BLaER1 treated with 17β-estradiol and CSF1 and Interleukin-3, amounts not matched to agents 10 nM and 100 nM (cell line): ENCODE measurements around the gene U2AF1L4.
"Not testable (repeated sequence)": the region's sequence is repeated elsewhere in the genome, so short reads cannot be mapped to it uniquely, and the experiment has no call there.

Experiments used
- H3K27ac ChIP-seq, 11 experiments: shearing (Covaris generic); formaldehyde crosslinking; 2 replicates each; pipeline ENCODE4 v1.8.1; 2022
- H3K27me3 ChIP-seq, 11 experiments: shearing (Covaris generic); formaldehyde crosslinking; 2 replicates each; pipeline ENCODE4 v1.8.1; 2022
- H3K36me3 ChIP-seq, 11 experiments: shearing (Covaris generic); formaldehyde crosslinking; 2 replicates each; pipeline ENCODE4 v1.8.1; 2022
- H3K4me1 ChIP-seq, 10 experiments: shearing (Covaris generic); formaldehyde crosslinking; 2 replicates each; pipeline ENCODE4 v1.8.1; 2022
- H3K4me2 ChIP-seq, 11 experiments: shearing (Covaris generic); formaldehyde crosslinking; 2 replicates each; pipeline ENCODE4 v1.8.1; 2022
- H3K4me3 ChIP-seq, 10 experiments: shearing (Covaris generic); formaldehyde crosslinking; 2 replicates each; pipeline ENCODE4 v1.8.1; 2022
- H3K9ac ChIP-seq, 11 experiments: shearing (Covaris generic); formaldehyde crosslinking; 2 replicates each; pipeline ENCODE4 v1.8.1; 2022
- H3K9me3 ChIP-seq, 11 experiments: shearing (Covaris generic); formaldehyde crosslinking; replicated peaks in 1 of 11; 2 replicates each; pipeline ENCODE4 v1.8.1; 2022
- H4K20me1 ChIP-seq, 11 experiments: shearing (Covaris generic); formaldehyde crosslinking; 2 replicates each; pipeline ENCODE4 v1.8.1; 2022
- Cebpa-rat ChIP-seq, 11 experiments: shearing (Covaris generic); IDR thresholded peaks; 2 replicates each; pipeline ENCODE4 v1.8.1; 2022

U2AF1L4 gene

DNA sequence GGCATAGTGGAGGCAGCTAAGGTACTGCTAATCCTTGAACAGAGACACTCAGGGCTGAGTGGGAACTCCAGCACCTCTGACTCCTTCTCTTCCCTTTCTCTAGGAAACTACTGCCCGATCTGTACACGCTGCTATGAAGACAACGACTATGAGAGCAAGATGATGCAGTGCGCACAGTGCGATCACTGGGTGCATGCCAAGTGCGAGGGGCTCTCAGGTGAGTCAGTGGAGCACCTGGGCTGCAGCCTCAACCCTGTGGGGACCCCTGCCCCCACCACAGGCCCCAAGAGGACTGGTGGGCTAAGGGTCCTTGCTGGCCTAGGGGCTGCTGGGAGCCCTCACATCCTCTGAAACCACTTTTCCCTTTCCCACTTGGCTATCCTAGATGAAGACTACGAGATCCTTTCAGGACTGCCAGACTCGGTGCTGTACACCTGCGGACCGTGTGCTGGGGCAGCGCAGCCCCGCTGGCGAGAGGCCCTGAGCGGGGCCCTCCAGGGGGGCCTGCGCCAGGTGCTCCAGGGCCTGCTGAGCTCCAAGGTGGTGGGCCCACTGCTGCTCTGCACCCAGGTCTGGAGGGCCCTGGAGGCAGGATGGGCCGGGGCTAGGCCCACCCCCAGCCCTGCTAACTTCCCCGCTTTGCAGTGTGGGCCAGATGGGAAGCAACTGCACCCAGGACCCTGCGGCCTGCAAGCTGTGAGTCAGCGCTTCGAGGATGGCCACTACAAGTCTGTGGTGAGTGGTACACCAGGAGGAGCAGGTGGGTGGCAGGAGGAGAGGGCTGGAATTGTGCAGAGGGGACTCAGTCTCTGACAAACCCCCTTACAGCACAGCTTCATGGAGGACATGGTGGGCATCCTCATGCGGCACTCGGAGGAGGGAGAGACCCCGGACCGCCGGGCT, 17.9 kb downstream of the U2AF1L4 start:
- Histone ChIP-seq H3K27ac (no peak overlapping the region), H3K9me3 (no peaks in the 10 kb centered on the region), H3K9ac (0 out of 22 replicates have a peak overlapping the region, but pooled peaks of 1 of the 11 experiments have one; percentile 11), H3K36me3 (peaks cover 100% of the 10 kb centered on the region in 11 experiments), H3K4me3 (no peak overlapping the region), H4K20me1 (peaks cover 37 to 100% (median 95%) of the 10 kb centered on the region in 11 experiments; a peak in 21 of 22 replicates), H3K27me3 (no peaks in the 10 kb centered on the region), H3K4me2 (no peak overlapping the region), H3K4me1 (no peaks in the 10 kb centered on the region)
- TF ChIP-seq Cebpa-rat (IDR thresholded peaks at IDR 0.05): no peak

DNA sequence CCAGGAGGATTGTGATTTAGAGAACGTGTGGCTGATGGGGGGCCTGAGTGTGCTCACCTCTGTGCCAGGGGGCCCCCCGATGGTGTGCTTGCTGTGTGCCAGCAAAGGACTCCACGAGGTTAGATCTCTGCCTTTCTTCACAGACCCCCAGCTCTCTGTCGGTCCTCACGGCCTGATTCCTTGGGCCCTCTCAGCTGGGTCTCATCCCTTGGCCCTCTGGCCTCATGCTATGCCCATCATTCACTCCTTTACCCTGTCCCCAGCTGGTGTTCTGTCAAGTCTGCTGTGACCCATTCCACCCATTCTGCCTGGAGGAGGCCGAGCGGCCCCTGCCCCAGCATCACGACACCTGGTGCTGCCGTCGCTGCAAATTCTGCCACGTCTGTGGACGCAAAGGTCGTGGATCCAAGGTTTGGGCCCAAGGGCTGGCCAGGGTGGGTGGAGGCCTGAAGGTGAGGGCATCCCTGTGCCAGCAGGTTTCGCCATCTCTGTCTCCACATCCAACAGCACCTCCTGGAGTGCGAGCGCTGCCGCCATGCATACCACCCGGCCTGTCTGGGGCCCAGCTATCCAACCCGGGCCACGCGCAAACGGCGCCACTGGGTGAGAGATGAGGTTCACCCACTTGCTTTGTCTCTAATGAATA, 19.9 kb downstream of the U2AF1L4 start:
- Histone ChIP-seq H3K36me3 (peaks cover 90 to 98% (median 97%) of the 10 kb centered on the region in 11 experiments), H3K9ac (0 out of 22 replicates have a peak overlapping the region, but pooled peaks of 2 of the 11 experiments have one; percentile 4 to 15), H3K27ac (no peak overlapping the region), H3K27me3 (no peaks in the 10 kb centered on the region), H4K20me1 (peaks cover 36 to 98% (median 92%) of the 10 kb centered on the region in 11 experiments; a peak in 21 of 22 replicates), H3K9me3 (no peaks in the 10 kb centered on the region), H3K4me3 (no peak overlapping the region), H3K4me1 (no peaks in the 10 kb centered on the region; a peak in 2 of 20 replicates), H3K4me2 (no peak overlapping the region)
- no peak for TF ChIP-seq Cebpa-rat (IDR thresholded peaks at IDR 0.05)

DNA sequence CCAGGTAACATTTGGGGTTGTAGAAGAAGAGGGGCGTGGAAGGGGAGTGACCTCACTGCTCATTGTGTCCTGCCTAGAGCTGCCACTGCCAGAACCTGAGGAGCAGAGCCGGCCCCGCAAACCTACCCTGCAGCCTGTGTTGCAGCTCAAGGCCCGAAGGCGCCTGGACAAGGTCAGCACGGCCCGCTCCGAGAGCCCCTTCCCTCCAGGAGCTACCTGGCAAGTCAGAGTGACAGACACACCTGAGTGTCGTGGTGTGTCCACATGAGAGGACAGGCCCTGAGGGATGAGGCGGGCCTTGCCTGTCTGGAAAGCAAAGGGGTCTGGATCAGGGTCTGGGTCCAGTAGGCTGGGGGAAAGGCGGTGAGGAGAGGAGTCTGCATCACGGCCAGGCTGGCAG, 20.7 kb downstream of the U2AF1L4 start:
- Histone ChIP-seq H3K4me2 (no peak overlapping the region), H4K20me1 (peaks cover 43 to 98% (median 92%) of the 10 kb centered on the region in 11 experiments; a peak in 21 of 22 replicates), H3K4me3 (no peak overlapping the region), H3K4me1 (peaks cover 2 to 7% (median 6%) of the 10 kb centered on the region in 10 experiments; a peak in 19 of 20 replicates), H3K27ac (no peak overlapping the region), H3K27me3 (no peaks in the 10 kb centered on the region), H3K9me3 (no peaks in the 10 kb centered on the region), H3K36me3 (peaks cover 89 to 98% (median 97%) of the 10 kb centered on the region in 11 experiments), H3K9ac (no peak overlapping the region)
- no peak for TF ChIP-seq Cebpa-rat (IDR thresholded peaks at IDR 0.05)

DNA sequence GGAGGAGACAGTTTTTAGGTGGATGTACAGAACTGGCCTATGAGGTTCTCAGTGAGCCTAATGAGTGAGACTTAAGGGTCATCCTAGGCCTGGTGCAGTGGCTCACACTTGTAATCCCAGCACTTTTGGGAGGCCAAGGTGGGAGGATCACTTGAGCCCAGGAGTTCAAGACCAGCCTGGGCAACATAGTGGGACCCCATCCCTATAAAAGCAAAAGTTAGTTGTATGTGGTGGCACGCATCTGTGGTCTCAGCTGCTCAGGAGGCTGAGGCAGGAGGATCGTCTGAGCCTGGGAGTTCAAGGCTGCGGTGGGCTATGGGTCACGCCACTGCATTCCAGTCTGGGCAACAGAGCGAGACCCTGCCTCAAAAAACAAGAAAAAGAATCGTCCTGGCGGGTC, 21.1 kb downstream of the U2AF1L4 start:
- H3K27ac ChIP-seq, H3K27me3 ChIP-seq, H3K4me2 ChIP-seq, H3K9ac ChIP-seq, H3K9me3 ChIP-seq, H3K4me3 ChIP-seq: not testable (repeated sequence)
- H3K36me3 ChIP-seq: peaks cover 86 to 98% (median 96%) of the 10 kb centered on the region in 11 experiments
- H4K20me1 ChIP-seq: peaks cover 47 to 98% (median 92%) of the 10 kb centered on the region in 11 experiments; a peak in 21 of 22 replicates
- peaks cover 6 to 12% (median 10%) of the 10 kb centered on the region in 10 experiments for H3K4me1 ChIP-seq

DNA sequence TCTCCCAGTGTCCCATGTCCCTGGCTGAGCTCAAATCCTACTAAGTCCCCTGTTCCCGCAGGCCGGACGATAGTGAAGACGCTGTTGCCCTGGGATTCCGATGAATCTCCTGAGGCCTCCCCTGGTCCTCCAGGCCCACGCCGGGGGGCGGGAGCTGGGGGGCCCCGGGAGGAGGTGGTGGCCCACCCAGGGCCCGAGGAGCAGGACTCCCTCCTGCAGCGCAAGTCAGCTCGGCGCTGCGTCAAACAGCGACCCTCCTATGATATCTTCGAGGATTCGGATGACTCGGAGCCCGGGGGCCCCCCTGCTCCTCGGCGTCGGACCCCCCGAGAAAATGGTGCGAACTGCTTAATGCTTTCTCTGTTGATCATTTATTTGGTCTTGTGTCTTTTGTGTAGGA, 21.5 kb downstream of the U2AF1L4 start:
- no peak overlapping the region for H3K27ac ChIP-seq
- no peak overlapping the region for H3K4me3 ChIP-seq
- no peak for TF ChIP-seq Cebpa-rat (IDR thresholded peaks at IDR 0.05)
- peaks cover 82 to 94% (median 92%) of the 10 kb centered on the region in 11 experiments for H3K36me3 ChIP-seq
- H4K20me1 ChIP-seq: peaks cover 52 to 98% (median 92%) of the 10 kb centered on the region in 11 experiments; a peak in 21 of 22 replicates
- peaks cover 11 to 16% (median 14%) of the 10 kb centered on the region in 10 experiments for H3K4me1 ChIP-seq
- H3K9me3 ChIP-seq: no peaks in the 10 kb centered on the region
- no peaks in the 10 kb centered on the region for H3K27me3 ChIP-seq
- peak overlapping the region in 2 of 11 experiments; percentile 8 to 32; a peak in 1 of 22 replicates for H3K9ac ChIP-seq
- no peak overlapping the region for H3K4me2 ChIP-seq

DNA sequence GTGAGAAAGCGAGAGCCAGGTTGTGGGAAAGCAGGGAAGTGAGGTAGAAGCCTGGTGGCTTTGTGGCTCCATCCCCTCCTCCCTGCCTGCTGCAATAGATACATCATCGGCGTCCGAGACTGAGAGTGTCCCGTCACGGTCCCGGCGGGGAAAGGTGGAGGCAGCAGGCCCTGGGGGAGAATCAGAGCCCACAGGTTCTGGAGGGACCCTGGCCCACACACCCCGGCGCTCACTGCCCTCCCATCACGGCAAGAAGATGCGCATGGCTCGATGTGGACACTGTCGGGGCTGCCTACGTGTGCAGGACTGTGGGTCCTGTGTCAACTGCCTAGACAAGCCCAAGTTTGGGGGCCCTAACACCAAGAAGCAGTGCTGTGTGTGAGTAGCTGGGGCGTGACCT, 22.3 kb downstream of the U2AF1L4 start:
- H3K36me3 ChIP-seq: peaks cover 74 to 86% (median 84%) of the 10 kb centered on the region in 11 experiments
- H3K4me1 ChIP-seq: peaks cover 11 to 16% (median 14%) of the 10 kb centered on the region in 10 experiments
- H4K20me1 ChIP-seq: peaks cover 55 to 95% (median 89%) of the 10 kb centered on the region in 11 experiments; a peak in 21 of 22 replicates

DNA sequence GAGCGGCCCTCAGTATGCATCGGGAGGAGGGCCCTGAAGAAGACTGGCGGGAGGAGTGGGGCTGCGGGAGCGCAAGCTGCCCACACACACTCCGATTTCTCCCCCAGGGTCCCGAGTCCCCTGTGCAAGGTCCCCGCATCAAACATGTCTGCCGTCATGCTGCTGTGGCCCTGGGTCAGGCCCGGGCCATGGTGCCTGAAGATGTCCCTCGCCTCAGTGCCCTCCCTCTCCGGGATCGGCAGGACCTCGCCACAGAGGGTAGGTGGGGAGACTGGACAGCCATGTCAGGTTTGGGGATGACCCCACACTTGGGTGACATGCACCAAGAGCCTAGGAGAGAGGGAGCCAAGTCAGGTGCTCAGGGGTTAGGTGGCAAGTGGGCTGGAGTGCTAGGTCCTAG, 22.8 kb downstream of the U2AF1L4 start:
- Histone ChIP-seq H3K4me3 (no peak overlapping the region), H3K9ac (peak overlapping the region in 6 of 11 experiments; percentile 8 to 43 (median 20); a peak in 6 of 22 replicates), H3K4me1 (peaks cover 11 to 16% (median 14%) of the 10 kb centered on the region in 10 experiments), H3K27me3 (no peaks in the 10 kb centered on the region), H3K27ac (no peak overlapping the region), H3K9me3 (no peaks in the 10 kb centered on the region), H4K20me1 (peaks cover 55 to 91% (median 85%) of the 10 kb centered on the region in 11 experiments; a peak in 21 of 22 replicates), H3K4me2 (no peak overlapping the region), H3K36me3 (peaks cover 69 to 82% (median 79%) of the 10 kb centered on the region in 11 experiments)
- no peak for TF ChIP-seq Cebpa-rat (IDR thresholded peaks at IDR 0.05)

More for the DNA sequence above, 22.3 kb downstream of the U2AF1L4 start:
- Histone ChIP-seq H3K27ac (no peak overlapping the region), H3K4me2 (no peak overlapping the region), H3K4me3 (no peak overlapping the region), H3K27me3 (no peaks in the 10 kb centered on the region), H3K9me3 (no peaks in the 10 kb centered on the region), H3K9ac (peak overlapping the region in 3 of 11 experiments; percentile 8 to 32 (median 19); a peak in 3 of 22 replicates)
- TF ChIP-seq Cebpa-rat (IDR thresholded peaks at IDR 0.05): no peak

DNA sequence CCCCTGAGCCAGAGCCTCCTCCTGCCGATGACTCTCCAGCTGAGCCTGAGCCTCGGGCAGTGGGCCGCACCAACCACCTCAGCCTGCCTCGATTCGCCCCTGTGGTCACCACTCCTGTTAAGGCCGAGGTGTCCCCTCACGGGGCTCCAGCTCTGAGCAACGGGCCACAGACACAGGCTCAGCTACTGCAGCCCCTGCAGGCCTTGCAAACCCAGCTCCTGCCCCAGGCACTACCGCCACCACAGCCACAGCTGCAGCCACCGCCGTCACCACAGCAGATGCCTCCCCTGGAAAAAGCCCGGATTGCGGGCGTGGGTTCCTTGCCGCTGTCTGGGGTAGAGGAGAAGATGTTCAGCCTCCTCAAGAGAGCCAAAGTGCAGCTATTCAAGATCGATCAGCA, 23.8 kb downstream of the U2AF1L4 start:
- Histone ChIP-seq H3K36me3 (peaks cover 59 to 71% (median 69%) of the 10 kb centered on the region in 11 experiments), H4K20me1 (peaks cover 53 to 80% (median 76%) of the 10 kb centered on the region in 11 experiments; a peak in 21 of 22 replicates), H3K4me2 (no peak overlapping the region), H3K27ac (no peak overlapping the region), H3K9ac (peak overlapping the region in 7 of 11 experiments; percentile 2 to 43 (median 32); a peak in 8 of 22 replicates), H3K27me3 (no peaks in the 10 kb centered on the region), H3K4me1 (peaks cover 12 to 17% (median 14%) of the 10 kb centered on the region in 10 experiments), H3K9me3 (no peaks in the 10 kb centered on the region), H3K4me3 (no peak overlapping the region)
- no peak for TF ChIP-seq Cebpa-rat (IDR thresholded peaks at IDR 0.05)
